Skeletal muscle tissue (tissue), 4 donors: ENCODE data around the gene CCSER1. TPM values are rescaled to one million over a fixed set of nuclear protein-coding genes. Genes with fewer than 3 reads are reported as not detected.
A peak's percentile ranks its signal among the peaks of the same experiment; 100 is the strongest.
"Not testable (repeated sequence)": the region's sequence is repeated elsewhere in the genome, so short reads cannot be mapped to it uniquely, and the experiment has no call there.

Experiments used
- H3K27ac ChIP-seq: one replicate; pipeline ENCODE4 v1.7.0; 2013; ENCODE audit warnings: mild to moderate bottlenecking, low read depth, low read length, inconsistent platforms
- H3K27me3 ChIP-seq, 3 donors: one replicate each; pipeline ENCODE4 v1.7.0; 2013; ENCODE audit warnings: low read length in 3 of 3; ENCODE audit not compliant: control insufficient read depth in 3 of 3, insufficient read depth in 3 of 3
- H3K36me3 ChIP-seq, 3 donors: one replicate each; pipeline ENCODE4 v1.7.0; 2013; ENCODE audit warnings: low read length in 3 of 3; ENCODE audit not compliant: control insufficient read depth in 3 of 3, insufficient read depth in 3 of 3
- H3K4me1 ChIP-seq, 3 donors: one replicate each; pipeline ENCODE4 v1.7.0; 2013; ENCODE audit warnings: low read length in 3 of 3, mild to moderate bottlenecking in 3 of 3; ENCODE audit not compliant: control insufficient read depth in 3 of 3, insufficient read depth in 3 of 3
- H3K4me3 ChIP-seq, 3 donors: one replicate each; pipeline ENCODE4 v1.7.0; 2013; ENCODE audit warnings: low read length in 3 of 3
- H3K9ac ChIP-seq, 3 donors: one replicate each; pipeline ENCODE4 v1.7.0; 2013; ENCODE audit warnings: low read length in 3 of 3, mild to moderate bottlenecking in 3 of 3, moderate library complexity in 2 of 3, low read depth in 1 of 3
- H3K9me3 ChIP-seq, 3 donors: one replicate each; pipeline ENCODE4 v1.7.0; 2013; ENCODE audit warnings: low read length in 3 of 3; ENCODE audit not compliant: control insufficient read depth in 3 of 3
- total RNA-seq: library from RNA; depleted of rRNA; stranded (reverse); fragments of >200 nt; gene quantifications from one replicate; pipeline ENCODE4 v1.2.3, GENCODE V29; 2014
- donor health status: Osteomylitis.

Gene CCSER1
- total RNA-seq, 1 donor from 2014 or later, result 1.0 TPM

DNA sequence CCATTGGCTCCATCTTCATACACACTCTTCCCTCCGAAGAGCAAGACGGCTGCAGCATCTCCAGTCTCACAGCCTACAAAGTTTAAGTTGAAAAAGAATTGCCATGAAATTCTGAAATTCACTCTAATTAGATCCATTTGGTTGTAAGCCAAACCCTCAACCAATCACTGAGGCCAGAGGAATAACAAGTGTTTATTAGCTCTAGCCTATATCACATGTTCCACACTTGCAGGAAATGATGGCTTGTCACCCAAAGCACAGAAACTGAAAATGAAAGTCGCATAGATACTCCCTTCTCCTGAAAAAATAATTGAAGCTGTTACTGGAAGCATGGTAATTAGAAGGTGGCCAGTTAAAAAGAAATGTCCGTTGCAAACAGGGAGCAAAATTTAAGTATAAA is 1071.8 kb downstream of the CCSER1 start:
- Histone ChIP-seq H3K4me3 (peak overlapping the region; percentile 16 to 44 (median 38)), H3K9ac (no peak overlapping the region), H3K4me1 (no peaks in the 10 kb centered on the region), H3K9me3 (no peaks in the 10 kb centered on the region), H3K27me3 (no peaks in the 10 kb centered on the region), H3K27ac (no peak overlapping the region), H3K36me3 (no peaks in the 10 kb centered on the region)

DNA sequence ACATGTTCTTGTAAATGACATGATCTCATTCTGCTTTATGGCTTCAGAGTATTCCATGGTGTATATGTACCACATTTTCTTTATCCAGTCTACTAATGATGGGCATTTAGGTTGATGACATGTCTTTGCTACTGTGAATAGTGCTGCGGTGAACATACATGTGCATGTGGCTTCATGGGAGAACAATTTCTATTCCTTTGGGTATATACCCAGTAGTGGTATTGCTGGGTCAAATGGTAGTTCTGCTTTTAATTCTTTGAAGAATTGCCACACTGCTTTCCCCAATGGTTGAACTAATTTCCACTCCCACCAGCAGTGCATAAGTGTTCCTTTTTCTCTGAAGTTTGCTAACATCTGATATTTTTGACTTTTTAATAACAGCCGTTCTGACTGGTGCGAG is 1080.3 kb downstream of the CCSER1 start:
- H3K9me3 ChIP-seq, result no peaks in the 10 kb centered on the region
- H3K27ac ChIP-seq, result no peak overlapping the region
- no peaks in the 10 kb centered on the region for H3K4me1 ChIP-seq
- no peaks in the 10 kb centered on the region for H3K27me3 ChIP-seq
- no peak overlapping the region for H3K9ac ChIP-seq
- H3K36me3 ChIP-seq, result no peaks in the 10 kb centered on the region
- H3K4me3 ChIP-seq, result no peak overlapping the region

DNA sequence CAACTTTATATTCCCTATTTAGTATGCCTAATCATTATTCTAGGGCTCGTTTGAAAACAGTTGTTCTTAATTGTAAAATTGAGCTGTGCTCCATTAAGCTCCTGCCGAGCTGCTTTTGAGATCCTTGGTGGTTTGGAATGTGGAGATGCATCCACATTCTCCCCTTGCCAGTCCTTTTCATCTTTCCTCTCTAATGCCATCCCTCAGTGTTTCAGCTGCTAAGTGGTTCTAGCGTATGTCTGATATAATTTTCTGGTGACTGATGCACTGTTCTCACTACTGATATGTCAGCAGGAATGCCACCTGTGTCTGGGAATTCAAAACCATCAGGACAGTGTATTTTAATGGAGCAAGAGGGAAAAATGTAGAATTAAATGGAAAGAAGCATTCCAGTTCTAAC is 1085.0 kb downstream of the CCSER1 start:
- Histone ChIP-seq H3K36me3 (no peaks in the 10 kb centered on the region), H3K4me3 (no peak overlapping the region), H3K27me3 (no peaks in the 10 kb centered on the region), H3K9ac (no peak overlapping the region), H3K27ac (no peak overlapping the region), H3K4me1 (no peaks in the 10 kb centered on the region), H3K9me3 (no peaks in the 10 kb centered on the region)

DNA sequence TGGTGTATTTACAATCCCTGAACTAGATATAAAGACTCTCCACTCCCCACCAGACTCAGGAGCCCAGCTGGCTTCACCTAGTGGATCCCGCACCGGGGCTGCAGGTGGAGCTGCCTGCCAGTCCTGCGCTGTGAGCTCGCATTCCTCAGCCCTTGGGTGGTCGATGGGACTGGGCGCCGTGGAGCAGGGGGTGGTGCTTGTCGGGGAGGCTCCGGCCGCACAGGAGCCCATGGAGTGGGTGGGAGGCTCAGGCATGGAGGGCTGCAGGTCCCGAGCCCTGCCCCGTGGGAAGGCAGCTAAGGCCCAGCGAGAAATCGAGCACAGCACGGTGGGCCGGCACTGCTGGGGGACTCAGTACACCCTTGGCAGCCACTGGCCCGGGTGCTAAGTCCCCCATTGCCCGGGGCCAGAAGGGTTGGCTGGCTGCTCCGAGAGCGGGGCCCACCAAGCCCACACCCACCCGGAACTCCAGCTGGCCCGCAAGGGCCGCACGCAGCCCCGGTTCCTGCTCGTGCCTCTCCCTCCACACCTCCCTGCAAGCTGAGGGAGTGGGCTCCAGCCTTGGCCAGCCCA is 1090.7 kb downstream of the CCSER1 start:
- H3K36me3 ChIP-seq, H3K27ac ChIP-seq, H3K4me1 ChIP-seq, H3K27me3 ChIP-seq, H3K9me3 ChIP-seq, H3K9ac ChIP-seq, H3K4me3 ChIP-seq: not testable (repeated sequence)

DNA sequence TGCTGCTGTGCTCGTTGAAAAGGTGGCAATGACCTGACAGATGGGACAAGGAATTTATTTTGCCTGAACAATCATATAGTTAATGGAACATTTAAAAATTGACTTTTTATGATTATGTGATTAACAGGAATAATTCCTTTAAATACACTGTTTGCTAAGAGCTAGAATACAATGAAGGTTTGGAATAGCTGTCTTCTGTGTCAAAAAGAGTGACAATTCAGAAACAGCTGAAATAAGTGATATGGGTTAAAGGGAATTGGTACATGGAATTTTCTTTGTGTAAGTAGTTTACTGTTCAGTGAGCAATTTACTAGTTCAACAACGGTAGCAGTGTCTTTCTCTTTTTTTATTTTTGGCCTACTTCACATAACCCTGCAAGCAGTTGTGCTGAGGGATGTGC is 1093.1 kb downstream of the CCSER1 start:
- no peaks in the 10 kb centered on the region for H3K27me3 ChIP-seq
- H3K9ac ChIP-seq, result no peak overlapping the region
- H3K36me3 ChIP-seq, result no peaks in the 10 kb centered on the region
- H3K4me3 ChIP-seq, result no peak overlapping the region
- H3K27ac ChIP-seq, result no peak overlapping the region
- no peaks in the 10 kb centered on the region for H3K9me3 ChIP-seq
- H3K4me1 ChIP-seq, result no peaks in the 10 kb centered on the region

DNA sequence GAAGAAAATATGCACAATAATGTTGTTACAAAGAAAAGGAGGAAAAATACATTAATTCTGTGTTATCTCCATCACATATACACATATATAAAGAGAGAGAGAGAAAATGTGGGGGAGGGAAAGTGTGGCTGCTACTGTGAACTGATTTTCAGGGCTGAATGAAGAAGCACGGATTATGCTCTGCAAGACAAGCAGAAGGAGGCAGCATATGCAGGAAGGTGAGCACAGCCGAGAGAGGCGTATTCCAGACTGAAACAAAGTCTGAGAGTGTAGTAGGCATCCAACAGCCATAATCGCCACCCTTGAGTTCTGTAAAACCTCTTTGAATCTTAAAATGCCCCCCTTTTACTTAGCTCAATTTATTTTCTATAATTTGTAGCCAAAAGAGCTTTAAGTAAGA is 1094.8 kb downstream of the CCSER1 start:
- Histone ChIP-seq H3K27ac (no peak overlapping the region), H3K36me3 (no peaks in the 10 kb centered on the region), H3K4me1 (no peaks in the 10 kb centered on the region), H3K9me3 (no peaks in the 10 kb centered on the region), H3K9ac (no peak overlapping the region), H3K4me3 (no peak overlapping the region), H3K27me3 (no peaks in the 10 kb centered on the region)

DNA sequence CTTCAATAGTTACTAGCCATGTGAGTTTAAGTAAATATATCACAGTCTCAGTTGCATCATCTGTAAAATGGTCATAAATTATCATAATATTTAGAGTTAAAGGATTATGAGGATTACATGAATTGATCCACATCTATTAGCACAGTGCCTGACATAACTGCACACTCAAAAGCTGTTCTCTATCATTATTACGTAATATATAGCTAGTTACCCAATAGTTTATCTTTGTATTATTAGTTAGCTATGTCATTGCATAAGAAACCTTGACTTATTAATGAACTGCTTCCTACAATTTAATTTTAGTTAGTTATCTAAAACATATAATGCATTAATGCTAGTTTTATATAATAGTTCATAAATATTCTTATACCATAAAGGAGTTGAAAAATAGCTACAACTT is 1099.7 kb downstream of the CCSER1 start:
- Histone ChIP-seq H3K4me1 (no peaks in the 10 kb centered on the region), H3K9ac (no peak overlapping the region), H3K9me3 (no peaks in the 10 kb centered on the region), H3K27me3 (no peaks in the 10 kb centered on the region), H3K27ac (no peak overlapping the region), H3K36me3 (no peaks in the 10 kb centered on the region), H3K4me3 (no peak overlapping the region)

DNA sequence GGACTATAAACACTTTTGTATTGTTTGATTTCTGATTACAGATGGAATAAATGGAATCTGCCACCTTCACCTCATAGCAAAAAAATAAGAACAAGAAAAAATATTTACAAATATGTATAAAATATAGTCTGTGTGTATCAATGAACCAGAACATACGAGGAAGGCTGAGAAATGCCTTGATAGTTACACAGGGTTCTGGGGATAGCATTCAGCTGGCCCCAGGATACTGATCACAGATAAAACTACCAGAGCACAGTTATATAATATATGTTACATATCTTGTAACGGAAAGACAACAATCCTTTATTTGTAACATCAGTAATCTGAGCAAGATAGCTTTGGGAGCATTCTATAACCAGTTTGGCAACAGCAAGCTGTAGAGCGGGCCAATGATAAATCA is 1101.5 kb downstream of the CCSER1 start:
- Histone ChIP-seq H3K4me3 (no peak overlapping the region), H3K9ac (no peak overlapping the region), H3K27ac (no peak overlapping the region), H3K4me1 (no peaks in the 10 kb centered on the region), H3K9me3 (no peaks in the 10 kb centered on the region), H3K27me3 (no peaks in the 10 kb centered on the region), H3K36me3 (no peaks in the 10 kb centered on the region)

DNA sequence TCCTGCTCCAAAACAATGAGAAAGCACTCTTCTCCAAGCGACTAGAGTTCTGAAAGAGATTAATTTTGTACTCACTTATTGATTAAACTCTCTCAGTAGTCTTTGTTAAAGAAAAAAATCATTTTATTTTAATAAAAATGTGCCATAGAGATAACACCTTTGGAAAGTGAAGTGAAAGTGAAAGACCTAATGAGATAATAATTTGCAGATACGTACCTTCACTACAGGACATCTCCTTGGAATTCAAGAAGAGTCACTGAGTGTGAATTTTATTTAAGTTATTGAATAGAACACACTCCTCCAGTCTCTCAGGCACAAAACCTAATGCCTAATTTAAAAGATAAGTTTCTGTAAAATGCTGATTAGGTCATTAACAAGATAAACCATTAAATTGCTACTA is 1106.0 kb downstream of the CCSER1 start:
- H3K27me3 ChIP-seq, result no peaks in the 10 kb centered on the region
- no peak overlapping the region for H3K27ac ChIP-seq
- no peaks in the 10 kb centered on the region for H3K9me3 ChIP-seq
- no peak overlapping the region for H3K4me3 ChIP-seq
- H3K4me1 ChIP-seq, result no peaks in the 10 kb centered on the region
- H3K9ac ChIP-seq, result no peak overlapping the region
- no peaks in the 10 kb centered on the region for H3K36me3 ChIP-seq

DNA sequence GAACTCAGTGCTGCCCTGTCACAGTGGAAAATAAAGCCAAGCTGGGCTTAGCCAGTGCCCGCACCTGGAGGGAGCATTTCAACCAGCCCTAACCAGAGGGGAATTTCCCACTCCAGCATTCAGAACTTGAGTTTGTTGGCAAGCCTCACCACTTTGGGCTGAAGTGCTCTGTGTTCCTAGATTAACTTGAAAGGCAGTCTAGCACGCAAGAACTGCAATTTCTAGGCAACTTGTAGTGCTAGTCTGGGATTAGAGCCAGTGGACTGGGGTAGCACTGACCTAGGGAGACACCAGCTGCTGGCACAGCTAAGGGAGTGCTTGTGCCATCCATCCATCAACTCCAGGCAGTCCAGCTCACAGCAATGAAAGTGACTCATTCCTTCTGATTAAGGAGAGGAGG is 1115.9 kb downstream of the CCSER1 start:
- no peaks in the 10 kb centered on the region for H3K27me3 ChIP-seq
- H3K4me1 ChIP-seq, result no peaks in the 10 kb centered on the region
- H3K36me3 ChIP-seq, result no peaks in the 10 kb centered on the region
- peaks cover 0 to 3% (median 0%) of the 10 kb centered on the region in 3 donors for H3K9me3 ChIP-seq
- no peak overlapping the region for H3K9ac ChIP-seq
- no peak overlapping the region for H3K27ac ChIP-seq
- no peak overlapping the region for H3K4me3 ChIP-seq

DNA sequence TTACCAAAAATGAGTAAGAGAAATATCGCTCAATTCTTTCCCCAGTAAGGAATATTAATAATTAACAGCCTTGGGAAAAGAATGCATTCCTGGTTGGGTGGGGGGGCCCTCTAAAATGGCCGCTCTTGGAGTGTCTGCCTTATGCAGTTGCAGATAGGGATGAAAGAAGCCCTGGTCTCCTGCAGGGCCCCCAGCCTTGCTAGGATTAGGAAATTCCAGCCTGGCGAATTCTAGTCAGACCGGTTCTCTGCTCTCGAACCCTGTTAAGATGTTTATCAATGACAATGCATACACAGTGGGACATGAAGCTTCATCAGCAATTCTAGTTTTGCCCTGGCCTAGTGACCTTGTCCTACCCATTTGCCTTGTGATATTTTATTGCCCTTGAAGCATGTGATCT is 1128.8 kb downstream of the CCSER1 start:
- H3K4me3 ChIP-seq, result no peak overlapping the region
- no peak overlapping the region for H3K27ac ChIP-seq
- H3K9me3 ChIP-seq, result peaks cover 0 to under 1% (median 0%) of the 10 kb centered on the region in 3 donors
- no peaks in the 10 kb centered on the region for H3K36me3 ChIP-seq
- no peaks in the 10 kb centered on the region for H3K27me3 ChIP-seq
- H3K4me1 ChIP-seq, result no peaks in the 10 kb centered on the region
- no peak overlapping the region for H3K9ac ChIP-seq
